ENCODE data around the gene HASPIN. TPM values are rescaled to one million over a fixed set of nuclear protein-coding genes. Genes with fewer than 3 reads are reported as not detected.

Gene HASPIN
- total and polyA plus RNA-seq, 2 of the 8 experiments (the other 6 are each of a cell fraction or from before 2014, with no cell fraction given) = 7.8 to 29.5 TPM

GRCh38 chr17:3678821-3679530 is 44.7 kb upstream of the HASPIN start (continued):
- no peak for TF ChIP-seq CHD7 (IDR thresholded peaks at IDR 0.05; ENCODE audit: insufficient replicate concordance, low read length)
- no peak for TF ChIP-seq POLR2AphosphoS5 (IDR thresholded peaks at IDR 0.05; ENCODE audit: low read depth, low read length)
- no peak for TF ChIP-seq CBX8 (IDR thresholded peaks at IDR 0.05; ENCODE audit: borderline replicate concordance, low read depth, low read length)

All from H1 (cell line).